IMR-90 (cell line): ENCODE data around the gene KIAA0232. TPM values are rescaled to one million over a fixed set of nuclear protein-coding genes. Genes with fewer than 3 reads are reported as not detected.

Source experiments
- ATAC-seq: fragments of 200-7000 bp; cut with Tn5 transposase; 2 replicates; pipeline ENCODE4 v1.9.1; 2020; ENCODE audit warnings: low read depth, mild to moderate bottlenecking, moderate library complexity
- BruUV-seq: library from RNA; stranded (reverse); fragments of 400-500 nt; replicated peaks from 2 replicates; lab custom pipeline; 2021; lab: Mats Ljungman, UMichigan
- CTCF ChIA-PET: fragments of 300-600 bp; formaldehyde crosslinking; extraction: SDS; loops from one replicate; lab custom pipeline; 2021; ENCODE audit warnings: antibody characterized with exemption; lab: Yijun Ruan, JAX
- POLR2A ChIA-PET: fragments of 300-600 bp; sonication (Branson Sonifier 250); formaldehyde crosslinking; loops from one replicate; lab custom pipeline; 2022; ENCODE audit warnings: antibody characterized with exemption; ENCODE audit not compliant: unreplicated experiment; lab: Charles Lee
- DNase-seq: peaks from one replicate; pipeline ENCODE4 v3.0.0; 2013
- H2AFZ ChIP-seq: replicated peaks from 2 replicates; pipeline ENCODE3; 2013; ENCODE audit warnings: low read length, mild to moderate bottlenecking; ENCODE audit not compliant: poor library complexity
- H2AK5ac ChIP-seq: 2 replicates; pipeline ENCODE4 v1.6.1; 2013; ENCODE audit warnings: low read depth, low read length, inconsistent platforms
- H2AK9ac ChIP-seq: replicated peaks from 2 replicates; pipeline ENCODE3; 2013; ENCODE audit warnings: mild to moderate bottlenecking, low read depth, low read length, moderate library complexity; ENCODE audit not compliant: poor library complexity
- H2BK120ac ChIP-seq: 2 replicates; pipeline ENCODE4 v1.6.1; 2013; ENCODE audit warnings: low read depth, low read length, inconsistent platforms
- H2BK15ac ChIP-seq: 3 replicates; pipeline ENCODE4 v1.6.1; 2013; ENCODE audit warnings: low read depth, low read length, inconsistent platforms
- H2BK20ac ChIP-seq: 2 replicates; pipeline ENCODE4 v1.6.1; 2013; ENCODE audit warnings: low read depth, mild to moderate bottlenecking, inconsistent platforms, low read length, moderate library complexity
- H2BK5ac ChIP-seq: 2 replicates; pipeline ENCODE4 v1.6.1; 2013; ENCODE audit warnings: mild to moderate bottlenecking, low read depth, low read length, inconsistent platforms; ENCODE audit not compliant: poor library complexity, severe bottlenecking
- H3K14ac ChIP-seq: replicated peaks from 2 replicates; pipeline ENCODE4 v1.6.1; 2013; ENCODE audit warnings: low read depth, low read length, inconsistent platforms
- H3K18ac ChIP-seq: 2 replicates; pipeline ENCODE4 v1.6.1; 2013; ENCODE audit warnings: low read depth, low read length, control low read depth
- H3K23ac ChIP-seq: 2 replicates; pipeline ENCODE4 v1.6.1; 2013; ENCODE audit warnings: low read depth, low read length, inconsistent platforms
- H3K27ac ChIP-seq: 2 replicates; pipeline ENCODE4 v1.5.1; 2013; ENCODE audit warnings: mild to moderate bottlenecking, control low read depth, low read length; ENCODE audit not compliant: insufficient read depth
- H3K27me3 ChIP-seq: 2 replicates; pipeline ENCODE4 v1.6.1; 2013; ENCODE audit warnings: low read length; ENCODE audit not compliant: control insufficient read depth, insufficient read depth
- H3K36me3 ChIP-seq: 2 replicates; pipeline ENCODE4 v1.6.1; 2013; ENCODE audit warnings: low read length, mixed read lengths; ENCODE audit not compliant: control insufficient read depth, insufficient read depth
- H3K4ac ChIP-seq: 2 replicates; pipeline ENCODE4 v1.6.1; 2013; ENCODE audit warnings: low read depth, low read length, inconsistent platforms
- H3K4me1 ChIP-seq: 2 replicates; pipeline ENCODE4 v1.6.1; 2013; ENCODE audit warnings: low read length, mixed read lengths; ENCODE audit not compliant: control insufficient read depth, insufficient read depth
- H3K4me2 ChIP-seq: 2 replicates; pipeline ENCODE4 v1.6.1; 2013; ENCODE audit warnings: low read depth, mild to moderate bottlenecking, control low read depth, low read length, moderate library complexity
- H3K4me3 ChIP-seq: 2 replicates; pipeline ENCODE4 v1.5.1; 2013; ENCODE audit warnings: low read depth, mild to moderate bottlenecking, control low read depth, low read length, moderate library complexity; ENCODE audit not compliant: insufficient read depth
- H3K56ac ChIP-seq: 2 replicates; pipeline ENCODE4 v1.6.1; 2013; ENCODE audit warnings: low read length, inconsistent platforms; ENCODE audit not compliant: insufficient read depth; ENCODE audit errors: extremely low read depth
- H3K79me1 ChIP-seq, 2 experiments: 2 replicates each; pipeline ENCODE4 v1.6.1; 2013; ENCODE audit warnings: low read length in 2 of 2, inconsistent platforms in 1 of 2, low read depth in 1 of 2
- H3K9ac ChIP-seq: 2 replicates; pipeline ENCODE4 v1.6.1; 2013; ENCODE audit warnings: low read depth, low read length, control low read depth
- H3K9me1 ChIP-seq: 2 replicates; pipeline ENCODE4 v1.6.1; 2013; ENCODE audit warnings: low read length, inconsistent platforms; ENCODE audit not compliant: insufficient read depth
- H3K9me3 ChIP-seq: 2 replicates; pipeline ENCODE4 v1.6.1; 2013; ENCODE audit warnings: low read length; ENCODE audit not compliant: control insufficient read depth, insufficient read depth
- H4K20me1 ChIP-seq: 2 replicates; pipeline ENCODE4 v1.6.1; 2013; ENCODE audit warnings: low read length, inconsistent platforms; ENCODE audit not compliant: insufficient read depth
- H4K5ac ChIP-seq: 2 replicates; pipeline ENCODE4 v1.6.1; 2013; ENCODE audit warnings: mild to moderate bottlenecking, low read depth, low read length, control low read depth
- H4K8ac ChIP-seq, 2 experiments: 2 replicates each; pipeline ENCODE4 v1.6.1; 2013; ENCODE audit warnings: low read depth in 2 of 2, low read length in 2 of 2, control low read depth in 1 of 2, inconsistent platforms in 1 of 2
- H4K91ac ChIP-seq: 2 replicates; pipeline ENCODE4 v1.6.1; 2013; ENCODE audit warnings: low read depth, low read length, inconsistent platforms; ENCODE audit not compliant: insufficient read depth
- RAD21 ChIP-seq: IDR thresholded peaks from 2 replicates; pipeline ENCODE4 v1.6.1; 2012; ENCODE audit warnings: low read length, improper control_type of control experiment
- WGBS, 2 experiments: methylation state at CpG; one replicate each; pipeline versions ENCODE4 v1.1.5 to v1.1.7; 2013; ENCODE audit warnings: missing lambda C conversion rate in 2 of 2; ENCODE audit not compliant: insufficient read length in 1 of 2; ENCODE audit errors: extremely low coverage in 2 of 2; 5-methylcytosine and 5-hydroxymethylcytosine counted together
- dilution Hi-C: fragments of 300-500 bp; cut with HindIII; formaldehyde crosslinking; loops from one replicate; pipeline ENCODE4 v1.14.3; 2018; ENCODE audit warnings: low sequenced_read_pairs; ENCODE audit not compliant: unreplicated experiment
- in situ Hi-C: fragments of 300-500 bp; cut with MboI; formaldehyde crosslinking; loops from 3 replicates; pipeline ENCODE4 v1.14.3; 2019; ENCODE audit warnings: low sequenced_read_pairs, inconsistent platforms, mixed read lengths
- intact Hi-C: fragments of 100-400 bp; cut with micrococcal nuclease; formaldehyde crosslinking; loops from 2 replicates; pipeline ENCODE4 v1.10.0; 2022
- polyA plus RNA-seq, 3 experiments: library from polyadenylated mRNA; depleted of rRNA; stranded (reverse); fragments of >200 nt; gene quantifications; 2 replicates each; pipeline ENCODE4 v1.2.3, GENCODE V29; 2012; ENCODE audit warnings: low replicate concordance in 1 of 3
- total RNA-seq: library from RNA; depleted of rRNA; stranded (reverse); fragments of >200 nt; gene quantifications from 2 replicates; pipeline ENCODE4 v1.2.3, GENCODE V29; 2012

The KIAA0232 gene
- total and polyA plus RNA-seq, 2 of the 4 experiments (the other 2 are of a cell fraction): 6.8 to 19.5 TPM

- ATAC-seq (no peak), DNase-seq (no peak)
- no peak overlapping the region for H4K8ac ChIP-seq
- CTCF ChIA-PET: no interaction called here
- H3K14ac ChIP-seq: no peak overlapping the region
- no peak overlapping the region for H3K4me3 ChIP-seq
- H2AK5ac ChIP-seq: no peak overlapping the region
- no peak overlapping the region for H3K23ac ChIP-seq
- H3K79me1 ChIP-seq: peaks cover 0 to 13% of the 10 kb centered on the region in 2 experiments; a peak in 1 of 4 replicates
- peaks cover 23% of the 10 kb centered on the region for H3K4me1 ChIP-seq
- no peak overlapping the region for H2AFZ ChIP-seq
- no peak overlapping the region for H2BK120ac ChIP-seq
- no peak overlapping the region for H2BK20ac ChIP-seq
- no peak for TF ChIP-seq RAD21
- intact Hi-C loops: no loop called here
- no peak overlapping the region for H4K5ac ChIP-seq
- H3K56ac ChIP-seq: no peak overlapping the region
- dilution Hi-C loops: no loop called here
- no peaks in the 10 kb centered on the region for H3K9me3 ChIP-seq
- no peak overlapping the region for H3K18ac ChIP-seq
- BruUV-seq: no TSS peak
- H3K9ac ChIP-seq: no peak overlapping the region
- in situ Hi-C loops: no loop called here
- POLR2A ChIA-PET: no interaction called here
- no peak overlapping the region for H3K4ac ChIP-seq
- no peak overlapping the region for H4K91ac ChIP-seq
- H3K27me3 ChIP-seq: no peaks in the 10 kb centered on the region
- no peak overlapping the region for H2AK9ac ChIP-seq
- no peak overlapping the region for H2BK5ac ChIP-seq
- 93% methylated on average over 3 of the region's 15 CpGs; no CpG with 5 or more reads in 1 of the 2 experiments for WGBS, 2 experiments
- H3K9me1 ChIP-seq: peaks cover 13% of the 10 kb centered on the region
- no peaks in the 10 kb centered on the region for H4K20me1 ChIP-seq
- H3K27ac ChIP-seq: no peak overlapping the region
- no peak overlapping the region for H2BK15ac ChIP-seq
- H3K4me2 ChIP-seq: no peak overlapping the region
- H3K36me3 ChIP-seq: no peaks in the 10 kb centered on the region
Measured at GRCh38 chr4:6888506-6889071, 106.1 kb downstream of the KIAA0232 start.
